ENCODE measurements around the gene ZMYM2.
A peak's percentile ranks its signal among the peaks of the same experiment; 100 is the strongest.

Gene ZMYM2

GRCh38 chr13:19958155-19959111, at the start of gene ZMYM2:
TSS of gene ZMYM2 (plus strand) at chr13:19958727. CDS start at chr13:19993073, 34,346 bp downstream.
- Histone ChIP-seq H3K9me3 (ENCODE audit: control insufficient read depth, low read length) (no peaks in the 10 kb centered on the region), H3K9ac (ENCODE audit: low read length) (peak within 1 kb of the TSS; percentile 97), H3K36me3 (ENCODE audit: control insufficient read depth, insufficient read depth, low read length, severe bottlenecking) (peaks cover 26% of the 10 kb centered on the region), H3K27me3 (replicated peaks; ENCODE audit: control insufficient read depth, insufficient read depth, low read length) (no peaks in the 10 kb centered on the region), H3K4me1 (ENCODE audit: control insufficient read depth, insufficient read depth, low read length) (peaks cover 28% of the 10 kb centered on the region), H3K4me3 (ENCODE audit: low read length) (peak within 1 kb of the TSS; percentile 98)
- DNase-seq (ENCODE audit: low read depth): peak; percentile 99

- Histone ChIP-seq H3K9me3 (ENCODE audit: control insufficient read depth, low read length) (no peaks in the 10 kb centered on the region), H3K27me3 (replicated peaks; ENCODE audit: control insufficient read depth, insufficient read depth, low read length) (no peaks in the 10 kb centered on the region), H3K9ac (ENCODE audit: low read length) (no peak overlapping the region), H3K4me3 (ENCODE audit: low read length) (no peak overlapping the region), H3K4me1 (ENCODE audit: control insufficient read depth, insufficient read depth, low read length) (no peaks in the 10 kb centered on the region), H3K36me3 (ENCODE audit: control insufficient read depth, insufficient read depth, low read length, severe bottlenecking) (no peaks in the 10 kb centered on the region)
- peak; percentile 2 for DNase-seq (ENCODE audit: low read depth)
Observed at GRCh38 chr13:19910336-19911072, 48.0 kb upstream of the ZMYM2 start.

- H3K9me3 ChIP-seq (ENCODE audit: control insufficient read depth, low read length): no peaks in the 10 kb centered on the region
- no peak overlapping the region for H3K9ac ChIP-seq (ENCODE audit: low read length)
- H3K4me3 ChIP-seq (ENCODE audit: low read length): no peak overlapping the region
- H3K4me1 ChIP-seq (ENCODE audit: control insufficient read depth, insufficient read depth, low read length): no peaks in the 10 kb centered on the region
- no peaks in the 10 kb centered on the region for H3K27me3 ChIP-seq (replicated peaks; ENCODE audit: control insufficient read depth, insufficient read depth, low read length)
- peak; percentile 48 for DNase-seq (ENCODE audit: low read depth)
- no peaks in the 10 kb centered on the region for H3K36me3 ChIP-seq (ENCODE audit: control insufficient read depth, insufficient read depth, low read length, severe bottlenecking)
Observed at GRCh38 chr13:19927117-19927748, 31.3 kb upstream of the ZMYM2 start.

- no peaks in the 10 kb centered on the region for H3K27me3 ChIP-seq (replicated peaks; ENCODE audit: control insufficient read depth, insufficient read depth, low read length)
- no peak overlapping the region for H3K4me3 ChIP-seq (ENCODE audit: low read length)
- no peaks in the 10 kb centered on the region for H3K4me1 ChIP-seq (ENCODE audit: control insufficient read depth, insufficient read depth, low read length)
- no peaks in the 10 kb centered on the region for H3K9me3 ChIP-seq (ENCODE audit: control insufficient read depth, low read length)
- H3K36me3 ChIP-seq (ENCODE audit: control insufficient read depth, insufficient read depth, low read length, severe bottlenecking): no peaks in the 10 kb centered on the region
- DNase-seq (ENCODE audit: low read depth): no peak
- no peak overlapping the region for H3K9ac ChIP-seq (ENCODE audit: low read length)
Observed at GRCh38 chr13:19940106-19940505, 18.4 kb upstream of the ZMYM2 start.

GRCh38 chr13:19950374-19950773, 8.2 kb upstream of the ZMYM2 start:
- Histone ChIP-seq H3K9ac (ENCODE audit: low read length) (no peak overlapping the region), H3K27me3 (replicated peaks; ENCODE audit: control insufficient read depth, insufficient read depth, low read length) (no peaks in the 10 kb centered on the region), H3K9me3 (ENCODE audit: control insufficient read depth, low read length) (no peaks in the 10 kb centered on the region), H3K36me3 (ENCODE audit: control insufficient read depth, insufficient read depth, low read length, severe bottlenecking) (no peaks in the 10 kb centered on the region), H3K4me1 (ENCODE audit: control insufficient read depth, insufficient read depth, low read length) (no peaks in the 10 kb centered on the region), H3K4me3 (ENCODE audit: low read length) (no peak overlapping the region)
- no peak for DNase-seq (ENCODE audit: low read depth)

- Histone ChIP-seq H3K27me3 (replicated peaks; ENCODE audit: control insufficient read depth, insufficient read depth, low read length) (no peaks in the 10 kb centered on the region), H3K4me1 (ENCODE audit: control insufficient read depth, insufficient read depth, low read length) (peaks cover 3% of the 10 kb centered on the region), H3K9me3 (ENCODE audit: control insufficient read depth, low read length) (no peaks in the 10 kb centered on the region), H3K36me3 (ENCODE audit: control insufficient read depth, insufficient read depth, low read length, severe bottlenecking) (no peaks in the 10 kb centered on the region), H3K9ac (ENCODE audit: low read length) (no peak overlapping the region), H3K4me3 (ENCODE audit: low read length) (no peak overlapping the region)
- no peak for DNase-seq (ENCODE audit: low read depth)
Observed at GRCh38 chr13:19952850-19953249, 5.7 kb upstream of the ZMYM2 start.

GRCh38 chr13:19955873-19956559, 2.5 kb upstream of the ZMYM2 start:
- Histone ChIP-seq H3K4me1 (ENCODE audit: control insufficient read depth, insufficient read depth, low read length) (peaks cover 16% of the 10 kb centered on the region), H3K9ac (ENCODE audit: low read length) (no peak overlapping the region), H3K36me3 (ENCODE audit: control insufficient read depth, insufficient read depth, low read length, severe bottlenecking) (peaks cover 7% of the 10 kb centered on the region), H3K9me3 (ENCODE audit: control insufficient read depth, low read length) (no peaks in the 10 kb centered on the region), H3K27me3 (replicated peaks; ENCODE audit: control insufficient read depth, insufficient read depth, low read length) (no peaks in the 10 kb centered on the region), H3K4me3 (ENCODE audit: low read length) (no peak overlapping the region)
- DNase-seq (ENCODE audit: low read depth): no peak

- peaks cover 28% of the 10 kb centered on the region for H3K4me1 ChIP-seq (ENCODE audit: control insufficient read depth, insufficient read depth, low read length)
- no peaks in the 10 kb centered on the region for H3K9me3 ChIP-seq (ENCODE audit: control insufficient read depth, low read length)
- DNase-seq (ENCODE audit: low read depth): peak; percentile 58
- H3K36me3 ChIP-seq (ENCODE audit: control insufficient read depth, insufficient read depth, low read length, severe bottlenecking): peaks cover 20% of the 10 kb centered on the region
- no peaks in the 10 kb centered on the region for H3K27me3 ChIP-seq (replicated peaks; ENCODE audit: control insufficient read depth, insufficient read depth, low read length)
- peak overlapping the region; percentile 80 for H3K4me3 ChIP-seq (ENCODE audit: low read length)
- peak overlapping the region; percentile 87 for H3K9ac ChIP-seq (ENCODE audit: low read length)
Observed at GRCh38 chr13:19957320-19958154, 990 bp upstream of the ZMYM2 start.

GRCh38 chr13:19959141-19959830, 759 bp downstream of the ZMYM2 start:
- Histone ChIP-seq H3K9ac (ENCODE audit: low read length) (peak overlapping the region; percentile 97), H3K4me1 (ENCODE audit: control insufficient read depth, insufficient read depth, low read length) (peaks cover 28% of the 10 kb centered on the region), H3K36me3 (ENCODE audit: control insufficient read depth, insufficient read depth, low read length, severe bottlenecking) (peaks cover 33% of the 10 kb centered on the region), H3K27me3 (replicated peaks; ENCODE audit: control insufficient read depth, insufficient read depth, low read length) (no peaks in the 10 kb centered on the region), H3K9me3 (ENCODE audit: control insufficient read depth, low read length) (no peaks in the 10 kb centered on the region), H3K4me3 (ENCODE audit: low read length) (peak overlapping the region; percentile 98)
- DNase-seq (ENCODE audit: low read depth): peak; percentile 73
